Amniotic epithelial cell (primary cell): Measurements from ENCODE around the gene HSPA1L.

ENCODE experiments used
- DNase-seq: peaks from one replicate; pipeline ENCODE4 v3.0.0-alpha.2; 2010; ENCODE audit warnings: low read depth

HSPA1L gene

GRCh38 chr6:31781244-31782125, 33.6 kb downstream of the HSPA1L start:
- no peak for DNase-seq

- DNase-seq = no peak
These were observed 34.4 kb downstream of the HSPA1L start for GRCh38 chr6:31780507-31781243.

- no peak for DNase-seq
These were observed 35.2 kb downstream of the HSPA1L start for GRCh38 chr6:31779908-31780307.

GRCh38 chr6:31778999-31779885, 35.8 kb downstream of the HSPA1L start:
- DNase-seq = no peak

- DNase-seq = no peak
These were observed 36.9 kb downstream of the HSPA1L start for GRCh38 chr6:31778193-31778592.

GRCh38 chr6:31777667-31778050, 37.4 kb downstream of the HSPA1L start:
- DNase-seq = no peak

GRCh38 chr6:31776989-31777666, 38.0 kb downstream of the HSPA1L start, which contains the start of gene VWA7:
TSS of gene VWA7 (minus strand) at chr6:31777328. CDS start at chr6:31776779, 549 bp downstream.
- DNase-seq = peak; percentile 97

GRCh38 chr6:31776485-31776988, 38.5 kb downstream of the HSPA1L start:
- DNase-seq = no peak

- no peak for DNase-seq
These were observed 39.2 kb downstream of the HSPA1L start for GRCh38 chr6:31775633-31776484.

- DNase-seq = no peak
These were observed 39.9 kb downstream of the HSPA1L start for GRCh38 chr6:31775184-31775583.

GRCh38 chr6:31771992-31772358, 43.1 kb downstream of the HSPA1L start:
- peak; percentile 39 for DNase-seq

GRCh38 chr6:31770860-31771259, 44.2 kb downstream of the HSPA1L start:
- DNase-seq = no peak

GRCh38 chr6:31769684-31770371, 45.3 kb downstream of the HSPA1L start:
- DNase-seq = peak; percentile 52

- DNase-seq = no peak
These were observed 46.5 kb downstream of the HSPA1L start for GRCh38 chr6:31768363-31769257.

- no peak for DNase-seq
These were observed 47.9 kb downstream of the HSPA1L start for GRCh38 chr6:31767096-31767645.

- DNase-seq = no peak
These were observed 48.9 kb downstream of the HSPA1L start for GRCh38 chr6:31765910-31766794.

- no peak for DNase-seq
These were observed 49.5 kb downstream of the HSPA1L start for GRCh38 chr6:31765559-31765909.

GRCh38 chr6:31764198-31764597, 50.9 kb downstream of the HSPA1L start:
- DNase-seq = no peak
